Fibroblast of the aortic adventitia (primary cell): ENCODE measurements around the gene DPPA4. TPM values are rescaled to one million over a fixed set of nuclear protein-coding genes. Genes with fewer than 3 reads are reported as not detected.
"Not testable (repeated sequence)": the region's sequence is repeated elsewhere in the genome, so short reads cannot be mapped to it uniquely, and the experiment has no call there.

Source experiments
- DNase-seq: peaks from one replicate; pipeline ENCODE4 v3.0.0-alpha.2; 2010; ENCODE audit warnings: low read depth
- H3K4me3 ChIP-seq: 2 replicates; pipeline ENCODE4 v1.5.1; 2011; ENCODE audit warnings: low read depth, mild to moderate bottlenecking, control low read depth, low read length, moderate library complexity
- CTCF ChIP-seq: IDR thresholded peaks from 2 replicates; pipeline ENCODE4 v1.5.1; 2011; ENCODE audit warnings: mild to moderate bottlenecking, low read length, control low read depth, inconsistent platforms; ENCODE audit not compliant: insufficient read depth
- total RNA-seq: library from RNA; depleted of rRNA; stranded (reverse); fragments of >200 nt; gene quantifications from 2 replicates; pipeline ENCODE4 v1.2.3, GENCODE V29; 2012; ENCODE audit warnings: low replicate concordance

Gene DPPA4
- total RNA-seq: not detected in 2 replicates

GRCh38 chr3:109337393-109337792 is at the start of gene DPPA4:
DPPA4 (minus strand) TSS chr3:109337546; CDS start chr3:109337517, 29 bp downstream.
- H3K4me3 ChIP-seq: no peak within 1 kb of the TSS

GRCh38 chr3:109385442-109386318 is 48.3 kb upstream of the DPPA4 start:
- H3K4me3 ChIP-seq: no peak overlapping the region
- TF ChIP-seq CTCF: no peak
- no peak for DNase-seq

More at GRCh38 chr3:109337393-109337792, at the start of gene DPPA4:
- DNase-seq: no peak
- no peak for TF ChIP-seq CTCF

- DNase-seq: no peak
- no peak overlapping the region for H3K4me3 ChIP-seq
- TF ChIP-seq CTCF: no peak
Observed at GRCh38 chr3:109384164-109384563, 46.8 kb upstream of the DPPA4 start.

GRCh38 chr3:109382588-109382987 is 45.2 kb upstream of the DPPA4 start:
- H3K4me3 ChIP-seq: no peak overlapping the region
- no peak for TF ChIP-seq CTCF

GRCh38 chr3:109375975-109376374 is 38.6 kb upstream of the DPPA4 start:
- no peak for TF ChIP-seq CTCF
- DNase-seq: no peak
- no peak overlapping the region for H3K4me3 ChIP-seq

More at GRCh38 chr3:109382588-109382987, 45.2 kb upstream of the DPPA4 start:
- DNase-seq: no peak

- not testable (repeated sequence) for DNase-seq, H3K4me3 ChIP-seq
Observed at GRCh38 chr3:109374434-109374833, 37.1 kb upstream of the DPPA4 start.

- no peak for TF ChIP-seq CTCF
- H3K4me3 ChIP-seq: no peak overlapping the region
- DNase-seq: no peak
Observed at GRCh38 chr3:109373933-109374332, 36.6 kb upstream of the DPPA4 start.
